Upper lobe of right lung (tissue), 1 donor: ENCODE data around the gene FBXL16. TPM values are rescaled to one million over a fixed set of nuclear protein-coding genes. Genes with fewer than 3 reads are reported as not detected.

ENCODE experiments used
- ATAC-seq: fragments of 200-7000 bp; cut with Tn5 transposase; one replicate; pipeline ENCODE4 v1.9.1; 2020; ENCODE audit warnings: mild to moderate bottlenecking, moderate library complexity
- DNase-seq: peaks from one replicate; pipeline ENCODE4 v3.0.0-alpha.2; 2020
- H3K27ac ChIP-seq: fragments of 200-600 bp; one replicate; pipeline ENCODE4 v1.8.0; 2022
- H3K27me3 ChIP-seq: fragments of 200-600 bp; one replicate; pipeline ENCODE4 v1.8.0; 2022; ENCODE audit warnings: mild to moderate bottlenecking
- H3K36me3 ChIP-seq: fragments of 200-600 bp; one replicate; pipeline ENCODE4 v1.8.0; 2022
- H3K4me1 ChIP-seq: fragments of 200-600 bp; one replicate; pipeline ENCODE4 v1.8.0; 2022
- H3K4me3 ChIP-seq: fragments of 200-600 bp; one replicate; pipeline ENCODE4 v1.8.0; 2022; ENCODE audit warnings: mild to moderate bottlenecking
- H3K9me3 ChIP-seq: fragments of 200-600 bp; one replicate; pipeline ENCODE4 v1.8.0; 2022
- intact Hi-C: fragments of 100-400 bp; cut with DNase I; formaldehyde crosslinking; loops from one replicate; pipeline ENCODE4 v1.11.0; 2022
- total RNA-seq: library from RNA; stranded (reverse); fragmentation: NEBNext Ultra II Directional; extraction: Animal tissue kit (Norgen Biotek cat#: 25700); gene quantifications from one replicate; pipeline ENCODE4 v1.2.1, GENCODE V29; 2021
- TF ChIP-seq, protein P1 (sequence below): fragments of 200-600 bp; IDR thresholded peaks from one replicate; pipeline ENCODE4 v1.8.0; 2022; ENCODE audit warnings: antibody characterized with exemption
- donor health status: DM: no; HTN: yes; CAD: no; lungs with severe emphysema.

The FBXL16 gene
- total RNA-seq, 1 donor from 2014 or later = 3.6 TPM

DNA sequence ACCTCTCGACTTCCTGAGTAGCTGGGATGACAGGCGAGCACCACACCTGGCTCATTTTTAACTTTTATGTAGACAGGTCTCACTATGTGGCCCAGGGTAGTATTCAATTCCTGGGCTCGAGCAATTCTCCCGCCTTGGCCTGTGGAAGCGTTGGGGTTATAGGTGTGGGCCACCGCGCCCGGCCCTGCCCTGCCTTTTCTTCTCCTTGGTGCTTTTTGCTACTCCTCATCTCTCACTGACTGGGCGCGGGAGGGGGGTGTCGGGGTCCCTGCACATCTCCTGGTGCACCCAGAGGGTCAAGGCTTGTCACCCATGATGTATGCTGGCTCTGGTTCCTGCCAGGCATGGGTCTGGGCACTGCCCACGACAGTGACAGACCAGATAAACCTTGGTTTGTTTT is 61.0 kb downstream of the FBXL16 start:
- Histone ChIP-seq H3K27ac (no peak overlapping the region), H3K9me3 (no peaks in the 10 kb centered on the region), H3K27me3 (no peaks in the 10 kb centered on the region), H3K4me3 (no peak overlapping the region), H3K36me3 (no peaks in the 10 kb centered on the region), H3K4me1 (peaks cover 33% of the 10 kb centered on the region)
- no peak for ATAC-seq
- DNase-seq = no peak
- intact Hi-C loops = no loop called here
- TF ChIP-seq, protein P1, sequence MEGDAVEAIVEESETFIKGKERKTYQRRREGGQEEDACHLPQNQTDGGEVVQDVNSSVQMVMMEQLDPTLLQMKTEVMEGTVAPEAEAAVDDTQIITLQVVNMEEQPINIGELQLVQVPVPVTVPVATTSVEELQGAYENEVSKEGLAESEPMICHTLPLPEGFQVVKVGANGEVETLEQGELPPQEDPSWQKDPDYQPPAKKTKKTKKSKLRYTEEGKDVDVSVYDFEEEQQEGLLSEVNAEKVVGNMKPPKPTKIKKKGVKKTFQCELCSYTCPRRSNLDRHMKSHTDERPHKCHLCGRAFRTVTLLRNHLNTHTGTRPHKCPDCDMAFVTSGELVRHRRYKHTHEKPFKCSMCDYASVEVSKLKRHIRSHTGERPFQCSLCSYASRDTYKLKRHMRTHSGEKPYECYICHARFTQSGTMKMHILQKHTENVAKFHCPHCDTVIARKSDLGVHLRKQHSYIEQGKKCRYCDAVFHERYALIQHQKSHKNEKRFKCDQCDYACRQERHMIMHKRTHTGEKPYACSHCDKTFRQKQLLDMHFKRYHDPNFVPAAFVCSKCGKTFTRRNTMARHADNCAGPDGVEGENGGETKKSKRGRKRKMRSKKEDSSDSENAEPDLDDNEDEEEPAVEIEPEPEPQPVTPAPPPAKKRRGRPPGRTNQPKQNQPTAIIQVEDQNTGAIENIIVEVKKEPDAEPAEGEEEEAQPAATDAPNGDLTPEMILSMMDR = no peak

DNA sequence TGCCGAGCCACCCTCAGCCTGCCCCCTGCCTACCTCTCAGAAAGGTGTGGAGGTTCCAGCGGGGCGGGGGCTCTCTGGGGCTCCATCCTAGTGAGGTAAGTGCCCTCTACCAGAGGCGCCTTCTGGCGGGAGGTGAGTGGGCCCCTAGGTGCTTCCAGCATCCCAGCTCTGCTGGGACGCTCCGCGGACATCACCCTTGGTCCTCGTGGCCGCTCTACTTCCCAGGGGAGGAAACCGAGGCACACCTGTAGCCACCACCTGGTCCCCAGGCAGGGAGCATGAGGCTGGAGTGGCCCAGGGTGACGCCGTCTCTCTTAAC is 62.6 kb downstream of the FBXL16 start:
- Histone ChIP-seq H3K4me3 (peak overlapping the region; percentile 71), H3K4me1 (peaks cover 28% of the 10 kb centered on the region), H3K9me3 (no peaks in the 10 kb centered on the region), H3K36me3 (no peaks in the 10 kb centered on the region), H3K27ac (peak overlapping the region; percentile 76), H3K27me3 (no peaks in the 10 kb centered on the region)
- TF ChIP-seq, protein P1 = no peak
- no peak for ATAC-seq
- DNase-seq = no peak
- intact Hi-C loops = no loop called here

Other genes with a start within 250 kb of the FBXL16 start
- 45.2 TPM for gene CAPN15, start 178.1 kb downstream of the FBXL16 start, total RNA-seq
- gene PRR35, start 145.4 kb downstream of the FBXL16 start, total RNA-seq = not detected
- 0.98 TPM for gene NHLRC4, start 138.8 kb downstream of the FBXL16 start, total RNA-seq
- gene PIGQ, start 135.8 kb downstream of the FBXL16 start, total RNA-seq = 59.4 TPM
- gene RAB40C, start 115.7 kb downstream of the FBXL16 start, total RNA-seq = 47.6 TPM
- gene WFIKKN1, start 74.8 kb downstream of the FBXL16 start, total RNA-seq = 1.5 TPM
- gene METTL26, start 69.5 kb downstream of the FBXL16 start, total RNA-seq = 53.5 TPM
- 57.9 TPM for gene MCRIP2, start 64.0 kb downstream of the FBXL16 start, total RNA-seq
- gene WDR90, start 56.4 kb downstream of the FBXL16 start, total RNA-seq = 23.2 TPM
- gene RHOT2, start 37.7 kb downstream of the FBXL16 start, total RNA-seq = 92.5 TPM
- gene RHBDL1, start 30.1 kb downstream of the FBXL16 start, total RNA-seq = 2.0 TPM
- gene STUB1, start 25.4 kb downstream of the FBXL16 start, total RNA-seq = 98.9 TPM
- gene JMJD8, start 21.5 kb downstream of the FBXL16 start, total RNA-seq = 51.3 TPM
- gene WDR24, start 15.4 kb downstream of the FBXL16 start, total RNA-seq = 12.9 TPM
- gene METRN, start 9.3 kb upstream of the FBXL16 start, total RNA-seq = 30.4 TPM
- 30.5 TPM for gene ANTKMT, start 15.3 kb upstream of the FBXL16 start, total RNA-seq
- gene CCDC78, start 20.6 kb upstream of the FBXL16 start, total RNA-seq = 0.78 TPM
- gene HAGHL, start 21.3 kb upstream of the FBXL16 start, total RNA-seq = 8.9 TPM
- 24.2 TPM for gene CIAO3, start 35.2 kb upstream of the FBXL16 start, total RNA-seq
- 93.3 TPM for gene MSLN, start 54.9 kb upstream of the FBXL16 start, total RNA-seq
- gene RPUSD1, start 82.6 kb upstream of the FBXL16 start, total RNA-seq = 14.2 TPM
- gene CHTF18, start 82.8 kb upstream of the FBXL16 start, total RNA-seq = 12.3 TPM
- not detected for gene GNG13, start 94.9 kb upstream of the FBXL16 start, total RNA-seq